Measurements from ENCODE around the gene GDAP2.

DNA sequence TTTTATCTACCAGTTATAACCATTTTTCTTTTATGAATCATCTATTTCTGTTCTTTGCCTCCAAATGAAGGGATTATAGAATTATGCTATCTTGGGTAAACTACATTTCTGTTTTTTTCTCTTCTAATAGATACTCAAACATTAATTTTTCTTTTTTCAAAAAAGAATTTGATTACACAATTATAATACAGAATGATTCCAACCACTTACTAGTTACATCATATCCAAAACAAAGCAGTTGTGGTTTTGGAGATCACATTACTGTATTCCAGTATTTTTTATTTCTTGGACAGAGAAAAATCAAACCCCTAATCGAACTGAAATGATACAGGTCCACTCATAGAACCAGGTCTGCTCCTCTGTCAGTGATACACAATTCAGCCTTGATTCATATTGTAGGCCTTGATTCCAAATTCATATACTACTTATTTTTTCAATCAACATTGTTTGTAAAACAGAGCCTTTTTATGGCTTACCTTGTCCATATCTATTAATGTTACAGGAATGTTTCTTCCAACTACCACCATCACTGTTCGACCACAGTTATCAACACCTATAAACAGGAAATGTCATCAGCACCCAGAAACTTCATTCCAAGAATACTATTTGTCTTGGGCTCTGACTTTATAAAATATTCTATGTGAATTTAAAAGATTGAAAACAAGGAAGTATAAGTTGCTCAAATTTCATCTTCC, 43.2 kb downstream of the GDAP2 start:
- TF ChIP-seq, protein P1, sequence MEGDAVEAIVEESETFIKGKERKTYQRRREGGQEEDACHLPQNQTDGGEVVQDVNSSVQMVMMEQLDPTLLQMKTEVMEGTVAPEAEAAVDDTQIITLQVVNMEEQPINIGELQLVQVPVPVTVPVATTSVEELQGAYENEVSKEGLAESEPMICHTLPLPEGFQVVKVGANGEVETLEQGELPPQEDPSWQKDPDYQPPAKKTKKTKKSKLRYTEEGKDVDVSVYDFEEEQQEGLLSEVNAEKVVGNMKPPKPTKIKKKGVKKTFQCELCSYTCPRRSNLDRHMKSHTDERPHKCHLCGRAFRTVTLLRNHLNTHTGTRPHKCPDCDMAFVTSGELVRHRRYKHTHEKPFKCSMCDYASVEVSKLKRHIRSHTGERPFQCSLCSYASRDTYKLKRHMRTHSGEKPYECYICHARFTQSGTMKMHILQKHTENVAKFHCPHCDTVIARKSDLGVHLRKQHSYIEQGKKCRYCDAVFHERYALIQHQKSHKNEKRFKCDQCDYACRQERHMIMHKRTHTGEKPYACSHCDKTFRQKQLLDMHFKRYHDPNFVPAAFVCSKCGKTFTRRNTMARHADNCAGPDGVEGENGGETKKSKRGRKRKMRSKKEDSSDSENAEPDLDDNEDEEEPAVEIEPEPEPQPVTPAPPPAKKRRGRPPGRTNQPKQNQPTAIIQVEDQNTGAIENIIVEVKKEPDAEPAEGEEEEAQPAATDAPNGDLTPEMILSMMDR (conservative IDR thresholded peaks at IDR 0.05): no peak
- no peak for TF ChIP-seq EZH2 (IDR thresholded peaks at IDR 0.05; ENCODE audit: low read depth)
